Activated CD4-positive, alpha-beta T cell treated with anti-CD3 and anti-CD28 coated beads, Interleukin-2, amount 50 U/mL, for 4 hours (primary cell): ENCODE results near the gene GIPC3.
"Not testable (repeated sequence)": the region's sequence is repeated elsewhere in the genome, so short reads cannot be mapped to it uniquely, and the experiment has no call there.

ENCODE experiments used
- DNase-seq, 2 experiments: peaks; one replicate each; pipeline ENCODE4 v3.0.0-alpha.2; 2020

Gene GIPC3

DNA sequence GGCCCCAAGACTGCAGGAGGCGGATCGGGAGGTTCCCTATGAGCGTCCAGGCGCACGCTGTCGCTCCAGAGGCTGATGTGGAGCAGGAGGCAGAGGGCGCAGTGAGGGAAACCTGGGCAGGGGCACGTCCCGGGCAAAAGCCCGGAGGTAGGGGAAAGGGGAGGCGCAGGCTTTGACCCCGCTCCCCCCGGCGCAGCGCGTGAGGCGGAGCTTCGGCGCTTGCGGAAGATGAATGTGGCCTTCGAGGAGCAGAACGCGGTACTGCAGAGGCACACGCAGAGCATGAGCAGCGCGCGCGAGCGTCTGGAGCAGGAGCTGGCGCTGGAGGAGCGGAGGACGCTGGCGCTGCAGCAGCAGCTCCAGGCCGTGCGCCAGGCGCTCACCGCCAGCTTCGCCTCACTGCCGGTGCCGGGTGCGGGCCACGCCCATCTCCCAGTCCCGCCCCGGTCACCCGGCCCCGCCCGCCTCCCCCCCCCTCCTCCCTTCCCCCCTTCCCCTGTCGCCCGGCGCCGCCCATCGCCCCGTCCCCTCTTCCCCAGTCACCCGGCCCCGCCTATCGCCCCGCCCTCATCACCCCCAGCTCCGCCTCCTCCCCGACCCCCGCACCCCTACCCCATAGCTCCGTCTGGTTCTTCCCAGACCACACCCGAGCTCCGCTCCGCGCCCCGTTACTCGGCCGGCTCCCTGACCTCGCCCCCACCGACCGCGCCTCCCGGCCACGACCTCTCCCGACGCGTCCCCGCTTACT lies 8.4 kb upstream of the GIPC3 start:
- no peak for DNase-seq

DNA sequence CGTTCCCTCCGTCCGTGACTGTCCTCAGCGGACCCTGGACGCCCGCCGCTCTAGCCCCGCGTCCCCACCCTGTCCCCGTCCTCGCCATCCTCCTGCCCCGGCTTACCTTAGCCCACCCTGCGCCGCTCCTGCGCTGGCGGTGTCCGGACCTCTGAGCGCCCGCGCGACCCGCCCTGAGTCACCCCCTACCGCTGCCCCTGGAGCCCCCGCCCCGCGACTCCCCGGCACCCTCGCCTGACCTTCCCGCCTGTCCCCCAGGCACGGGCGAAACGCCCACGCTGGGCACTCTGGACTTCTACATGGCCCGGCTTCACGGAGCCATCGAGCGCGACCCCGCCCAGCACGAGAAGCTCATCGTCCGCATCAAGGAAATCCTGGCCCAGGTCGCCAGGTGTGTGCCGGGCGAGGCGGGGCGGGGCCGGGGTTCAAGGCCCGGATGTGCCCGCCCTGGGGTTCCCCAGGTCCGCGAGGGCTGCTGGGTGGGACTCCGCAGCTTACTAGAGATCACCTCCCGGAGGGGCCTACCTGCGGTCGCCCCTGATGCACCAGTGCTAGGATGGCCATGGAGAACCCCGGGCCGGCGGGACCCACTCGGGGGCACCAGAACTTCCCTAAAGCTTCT lies 7.4 kb upstream of the GIPC3 start:
- DNase-seq = no peak

GRCh38 chr19:3578390-3578789 lies 6.9 kb upstream of the GIPC3 start:
- DNase-seq = no peak

- no peak for DNase-seq
These were observed 4.9 kb upstream of the GIPC3 start for GRCh38 chr19:3580156-3580934.

DNA sequence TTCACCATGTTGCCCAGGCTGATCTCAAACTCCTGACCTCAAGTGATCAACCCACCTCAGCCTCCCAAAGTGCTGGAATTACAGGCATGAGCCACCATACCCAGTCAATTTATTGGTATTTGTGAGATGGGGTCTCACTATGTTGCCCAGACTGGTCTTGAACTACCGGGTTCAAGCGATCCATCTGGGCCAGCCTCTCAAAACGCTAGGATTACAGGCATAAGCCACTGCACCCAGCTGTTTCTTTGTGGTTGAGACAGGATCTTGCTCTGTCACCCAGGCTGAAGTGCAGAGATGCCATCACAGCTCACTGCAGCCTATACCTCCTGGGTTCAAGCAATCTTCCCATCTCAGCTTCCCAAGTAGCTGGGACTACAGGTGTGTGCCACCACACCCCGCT lies 3.5 kb upstream of the GIPC3 start:
- DNase-seq = not testable (repeated sequence)

DNA sequence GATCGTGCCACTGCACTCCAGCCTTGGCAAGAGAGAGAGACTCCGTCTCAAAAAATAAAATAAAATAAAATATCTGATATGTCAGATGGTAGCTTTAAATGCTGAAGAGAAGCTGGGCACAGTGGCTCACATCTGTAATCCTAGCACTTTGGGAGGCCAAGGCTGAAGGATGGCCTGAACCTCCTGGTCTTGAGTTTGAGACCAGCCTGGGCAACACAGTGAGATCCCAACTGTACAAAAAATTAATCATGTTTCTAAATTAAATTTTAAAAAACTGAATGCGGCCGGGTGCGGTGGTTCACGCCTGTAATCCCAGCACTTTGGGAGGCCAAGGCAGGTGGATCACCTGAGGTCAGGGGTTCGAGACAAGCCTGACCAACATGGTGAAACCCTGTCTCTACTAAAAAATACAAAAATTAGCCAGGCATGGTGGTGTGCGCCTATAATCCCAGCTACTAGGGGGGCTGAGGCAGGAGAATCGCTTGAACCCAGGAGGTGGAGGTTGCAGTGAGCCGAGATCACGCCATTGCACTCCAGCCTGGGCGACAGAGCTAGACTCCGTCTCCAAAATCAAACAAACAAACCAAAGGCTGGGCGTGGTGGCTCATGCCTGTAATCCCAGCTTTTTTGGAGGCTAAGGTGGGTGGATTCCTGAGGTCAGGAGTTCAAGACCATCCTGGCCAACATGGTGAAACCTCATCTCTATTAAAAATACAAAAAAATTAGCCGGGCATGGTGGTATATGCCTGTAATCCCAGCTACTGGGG lies 1.1 kb upstream of the GIPC3 start:
- not testable (repeated sequence) for DNase-seq

- peak in 1 of 2 experiments; percentile 35 for DNase-seq
These were observed 899 bp downstream of the GIPC3 start for GRCh38 chr19:3586127-3586626.

DNA sequence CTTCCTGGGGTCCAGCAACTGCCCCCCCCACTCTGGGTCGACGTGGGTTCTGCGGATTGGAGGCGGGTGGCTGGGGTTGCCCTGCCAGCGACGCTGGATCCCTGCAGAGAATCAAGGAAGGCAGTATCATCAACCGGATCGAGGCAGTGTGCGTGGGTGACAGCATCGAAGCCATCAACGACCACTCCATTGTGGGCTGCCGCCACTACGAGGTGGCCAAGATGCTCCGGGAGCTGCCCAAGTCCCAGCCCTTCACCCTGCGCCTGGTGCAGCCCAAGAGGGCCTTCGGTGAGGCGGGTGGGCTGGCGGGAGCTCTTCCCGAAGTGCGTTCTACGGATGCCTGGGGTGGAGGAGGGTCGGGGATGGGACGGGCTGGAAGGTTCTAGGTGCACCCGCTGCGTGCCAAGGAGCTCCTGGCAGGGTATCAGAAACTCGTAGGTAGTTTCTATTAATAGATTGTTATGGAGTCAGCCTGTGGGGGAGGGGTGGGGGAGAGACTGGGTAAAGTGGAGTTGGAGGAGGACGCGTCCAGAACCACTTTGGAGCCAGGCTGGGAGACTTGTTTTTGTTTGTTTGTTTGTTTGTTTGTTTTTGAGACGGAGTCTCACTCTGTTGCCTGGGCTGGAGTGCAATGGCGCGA lies 1.5 kb downstream of the GIPC3 start:
- DNase-seq = no peak

DNA sequence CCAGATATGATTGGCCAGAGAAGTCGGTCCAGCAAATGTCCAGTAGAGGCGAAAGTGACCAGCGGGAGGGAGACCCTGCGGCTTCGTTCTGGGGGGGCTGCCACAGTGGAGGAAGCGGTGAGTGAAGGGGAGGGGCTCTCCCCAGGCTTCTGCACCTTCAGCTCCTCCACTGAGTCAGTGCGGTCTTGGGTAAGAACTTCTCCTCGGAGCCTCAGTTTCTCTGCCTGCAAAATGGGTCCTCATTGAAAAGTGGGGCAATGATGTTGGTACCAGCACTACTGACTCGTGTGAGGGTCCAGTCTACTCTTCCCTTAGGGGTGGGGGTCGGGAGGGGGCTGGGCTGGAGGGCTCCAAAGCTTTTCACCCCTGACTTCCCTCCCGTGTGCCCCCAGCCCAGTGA lies 4.2 kb downstream of the GIPC3 start:
- no peak for DNase-seq

DNA sequence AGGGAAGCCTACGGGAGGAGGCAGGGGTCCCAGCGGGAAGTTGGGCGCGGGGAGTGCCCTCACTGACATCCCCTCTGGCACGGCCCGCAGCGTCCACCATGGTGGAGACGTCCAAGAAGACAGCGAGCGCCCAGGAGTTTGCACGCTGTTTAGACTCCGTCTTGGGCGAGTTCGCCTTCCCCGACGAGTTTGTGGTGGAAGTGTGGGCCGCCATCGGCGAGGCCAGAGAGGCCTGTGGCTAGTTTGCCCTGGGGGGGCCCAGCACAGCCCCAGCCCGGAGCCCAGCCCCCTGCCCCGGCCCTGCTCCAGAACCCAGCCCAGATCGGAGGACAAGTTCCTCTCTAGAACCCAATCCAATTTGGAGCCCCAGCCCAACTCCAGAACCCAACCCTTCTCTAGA lies 4.7 kb downstream of the GIPC3 start:
- no peak for DNase-seq

DNA sequence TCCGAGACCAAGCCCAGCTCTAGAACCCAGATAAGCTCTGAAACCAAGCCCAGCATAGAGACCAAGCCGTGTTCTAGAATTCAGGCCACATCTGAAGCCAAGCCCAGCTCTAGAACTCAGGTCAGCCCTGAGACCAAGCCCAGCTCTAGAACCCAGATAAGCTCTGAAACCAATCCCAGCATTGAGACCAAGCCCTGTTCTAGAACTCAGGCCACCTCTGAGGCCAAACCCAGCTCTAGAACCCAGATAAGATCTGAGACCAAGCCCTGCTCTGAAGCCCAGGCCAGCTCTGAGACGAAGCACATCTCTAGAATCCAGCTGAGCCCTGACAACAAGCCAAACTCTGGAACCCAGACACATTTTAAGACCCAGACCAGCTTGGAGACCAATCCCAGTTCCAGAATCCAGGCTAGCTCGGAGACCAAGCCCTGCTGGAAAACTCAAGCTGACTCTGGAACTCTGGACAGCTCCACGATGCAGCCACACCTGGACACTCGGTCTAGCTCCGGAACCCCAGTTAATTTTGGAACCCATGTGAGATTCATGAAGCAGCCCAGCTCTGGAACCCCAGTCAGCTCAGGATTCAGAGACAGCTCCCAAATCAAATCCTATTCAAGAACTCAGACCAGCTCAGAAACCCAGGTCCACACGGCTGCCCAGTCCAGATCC lies 5.8 kb downstream of the GIPC3 start:
- no peak for DNase-seq

GRCh38 chr19:3591876-3592613 lies 6.8 kb downstream of the GIPC3 start:
- no peak for DNase-seq

GRCh38 chr19:3593156-3593555 lies 7.9 kb downstream of the GIPC3 start:
- no peak for DNase-seq

- DNase-seq = no peak
These were observed 10.3 kb downstream of the GIPC3 start for GRCh38 chr19:3595521-3596061.

DNA sequence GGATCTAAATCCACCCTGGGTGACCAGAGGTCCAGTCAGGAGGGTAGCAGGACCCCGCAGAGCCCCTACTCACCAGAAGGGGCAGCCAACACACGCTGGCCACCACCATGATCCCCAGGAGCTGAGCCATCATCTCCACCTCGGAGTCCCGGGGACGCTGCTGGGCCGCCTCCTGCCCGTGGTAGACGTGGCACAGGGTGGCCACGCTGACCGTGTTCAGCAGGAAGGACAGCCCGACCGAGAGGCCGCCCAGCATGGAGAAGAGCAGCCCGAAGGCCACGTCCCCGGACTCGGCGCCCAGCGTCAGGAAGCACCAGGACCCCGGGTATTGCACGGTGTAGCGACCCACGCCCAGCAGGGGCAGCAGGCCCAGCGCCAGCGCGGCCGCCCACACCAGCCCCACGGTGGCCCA lies 14.5 kb downstream of the GIPC3 start:
- DNase-seq = no peak

DNA sequence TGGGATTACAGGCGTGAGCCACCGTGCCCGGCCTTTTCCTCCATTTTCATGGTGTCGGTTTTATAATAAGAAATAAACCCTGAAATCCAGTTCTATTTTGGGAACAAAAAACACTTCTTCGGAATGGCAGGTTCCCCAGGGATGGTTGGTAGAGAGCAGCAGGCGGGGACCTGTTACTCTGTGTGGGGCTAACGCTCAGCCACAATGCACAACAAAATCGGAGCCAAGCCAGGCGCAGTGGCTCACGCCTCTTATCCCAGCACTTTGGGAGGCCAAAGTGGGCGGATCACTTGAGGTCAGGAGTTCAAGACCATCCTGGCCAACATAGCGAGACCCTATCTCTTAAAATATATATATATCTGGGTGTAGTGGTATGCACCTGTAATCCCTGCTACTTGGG lies 15.7 kb downstream of the GIPC3 start:
- DNase-seq = no peak

DNA sequence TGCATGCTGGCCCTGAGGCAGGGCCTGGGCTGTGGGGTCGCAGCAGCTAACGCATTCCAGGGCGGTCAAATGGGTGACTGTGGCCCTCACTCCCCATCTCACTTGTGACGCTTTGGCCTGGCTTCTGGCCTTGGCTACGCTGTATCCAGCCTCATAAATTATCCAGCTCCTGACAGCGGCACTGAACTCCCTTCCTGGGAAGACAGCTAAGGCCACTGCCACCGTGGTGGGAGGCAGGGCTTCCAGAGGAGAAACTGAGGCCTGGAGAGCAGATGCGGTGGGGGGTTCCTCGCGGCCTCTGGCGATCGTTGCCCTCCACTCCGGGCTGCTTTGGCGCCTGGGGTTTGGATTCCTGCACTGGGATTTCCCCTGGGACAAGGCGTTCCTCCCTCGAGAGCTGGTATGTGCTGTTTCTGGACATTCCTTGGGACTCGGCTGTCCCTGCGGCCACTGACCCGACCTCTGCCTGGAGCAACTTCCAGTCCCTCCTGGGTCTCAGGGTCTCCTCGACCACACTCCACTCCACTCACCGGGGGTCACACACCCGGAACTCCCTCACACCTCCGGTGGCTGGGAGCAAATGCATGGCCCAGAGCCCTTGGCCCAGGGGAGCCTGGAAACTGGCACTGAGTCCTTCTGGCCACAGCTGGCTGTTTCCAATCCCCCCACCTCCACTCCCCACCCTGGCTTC lies 18.0 kb downstream of the GIPC3 start:
- DNase-seq = no peak

DNA sequence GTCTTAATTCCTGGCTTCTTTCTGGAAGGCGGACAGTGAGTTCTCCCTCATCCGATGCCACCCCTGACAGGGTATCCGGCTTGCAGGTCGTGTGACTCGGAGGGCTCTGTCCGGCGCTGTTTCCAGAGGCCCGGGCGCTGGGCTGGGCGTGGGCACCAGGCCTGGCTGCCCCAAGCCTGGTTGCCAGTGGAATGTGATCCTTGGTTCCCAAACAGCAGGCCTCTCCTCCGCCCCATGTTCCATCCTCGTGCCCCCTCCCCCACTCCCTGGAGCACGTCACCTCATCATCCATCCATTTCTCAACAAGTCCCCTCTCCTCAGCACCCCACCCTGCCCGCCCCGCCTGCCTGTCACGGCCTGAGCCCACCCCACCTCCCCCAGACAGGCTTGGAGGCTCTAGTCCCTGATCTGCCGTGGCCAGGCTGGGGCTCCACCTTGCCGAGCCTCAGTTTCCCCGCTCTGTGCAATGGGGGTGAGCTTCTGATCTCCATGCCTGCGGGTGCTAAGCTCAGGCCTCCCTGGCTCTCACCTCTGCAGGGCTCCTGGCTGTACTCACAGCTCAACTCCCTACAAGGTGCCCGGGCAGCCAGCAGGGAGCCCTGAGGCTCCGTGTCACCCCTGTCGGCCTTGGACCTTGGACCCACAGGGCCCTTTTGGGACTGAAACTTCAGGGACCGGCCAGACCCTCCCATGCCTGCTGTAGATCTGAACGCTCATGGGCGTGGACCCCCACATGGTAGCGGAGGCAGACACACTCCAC lies 19.1 kb downstream of the GIPC3 start:
- no peak for DNase-seq

- no peak for DNase-seq
These were observed 19.7 kb downstream of the GIPC3 start for GRCh38 chr19:3604987-3605343.

DNA sequence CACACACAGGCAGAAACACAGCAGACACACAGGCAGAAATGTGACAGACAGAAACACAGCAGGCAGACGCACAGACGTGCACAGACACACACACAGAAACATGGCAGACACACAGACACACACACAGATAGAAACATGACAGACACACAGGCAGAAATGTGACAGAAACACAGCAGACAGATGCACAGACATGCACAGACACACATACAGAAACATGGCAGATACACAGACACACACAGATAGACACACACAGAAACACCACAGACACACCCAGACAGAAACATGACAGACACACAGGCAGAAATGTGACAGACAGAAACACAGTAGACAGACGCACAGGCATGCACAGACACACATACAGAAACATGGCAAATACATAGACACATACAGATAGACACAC lies 20.1 kb downstream of the GIPC3 start:
- DNase-seq = no peak
